ENCODE data around the gene NRP2. TPM values are rescaled to one million over a fixed set of nuclear protein-coding genes. Genes with fewer than 3 reads are reported as not detected.

The NRP2 gene
- total RNA-seq, 1 experiment from 2014 or later, result 1.2 TPM

DNA sequence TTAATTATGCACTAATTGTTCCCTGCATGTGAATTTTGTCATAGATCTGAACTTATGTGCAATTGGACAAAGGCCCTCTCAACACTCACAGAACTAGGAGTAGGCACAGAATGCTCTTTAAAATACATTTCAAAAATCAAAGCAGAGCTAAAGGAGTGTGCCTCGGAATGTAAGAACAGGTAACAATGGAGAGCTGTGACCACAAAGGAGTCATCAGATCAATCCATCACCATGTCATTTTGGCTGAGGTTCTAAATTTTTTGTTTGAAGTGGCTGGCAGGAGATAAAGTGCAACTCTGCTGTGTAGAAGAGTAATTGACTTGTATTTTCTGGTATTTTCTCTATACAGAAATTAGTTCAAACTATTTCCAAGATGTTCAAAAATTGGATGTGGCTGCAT is 155.4 kb downstream of the NRP2 start:
- ChIA-PET POLR2A (no interaction called here), CTCF (no interaction called here)

More for the DNA sequence above, 155.4 kb downstream of the NRP2 start:
- Histone ChIP-seq H3K4me3 (replicated peaks in 1 of 2; ENCODE audit: low read depth in 1 of 2, low read length in 2 of 2) (no peak overlapping the region), H3K27ac (ENCODE audit: low read depth, low read length) (no peak overlapping the region), H3K79me2 (ENCODE audit: insufficient read depth, low read length) (no peaks in the 10 kb centered on the region), H3K9ac (ENCODE audit: low read length) (no peak overlapping the region), H3K27me3 (ENCODE audit: insufficient read depth, low read length) (no peaks in the 10 kb centered on the region), H3K36me3 (ENCODE audit: control insufficient read depth in 1 of 2, insufficient read depth in 2 of 2, low read length in 2 of 2) (no peaks in the 10 kb centered on the region), H3K9me2 (ENCODE audit: insufficient read depth) (no peaks in the 10 kb centered on the region), H3K4me1 (ENCODE audit: control insufficient read depth in 1 of 2, insufficient read depth in 2 of 2, low read length in 2 of 2) (no peaks in the 10 kb centered on the region), H3K9me3 (ENCODE audit: control insufficient read depth in 1 of 2, insufficient read depth in 1 of 2, low read depth in 1 of 2, low read length in 2 of 2) (no peaks in the 10 kb centered on the region), H4K20me1 (ENCODE audit: insufficient read depth) (no peaks in the 10 kb centered on the region), H2AFZ (ENCODE audit: low read depth, low read length, poor library complexity, severe bottlenecking) (no peak overlapping the region), H3K4me2 (ENCODE audit: low read length) (no peak overlapping the region)
- BruUV-seq (replicated peaks), result no TSS peak
- intact Hi-C loops (cut with micrococcal nuclease), result no loop called here
- ATAC-seq, result no peak
- RAD21 ChIA-PET (ENCODE audit: low non-redundant PET in 1 of 2, low total read pairs in 2 of 2, uncharacterized antibody in 2 of 2, unreplicated experiment in 2 of 2), result no interaction called here
- no peak for DNase-seq (ENCODE audit: low read depth, low spot score)
- TF ChIP-seq, protein P1, sequence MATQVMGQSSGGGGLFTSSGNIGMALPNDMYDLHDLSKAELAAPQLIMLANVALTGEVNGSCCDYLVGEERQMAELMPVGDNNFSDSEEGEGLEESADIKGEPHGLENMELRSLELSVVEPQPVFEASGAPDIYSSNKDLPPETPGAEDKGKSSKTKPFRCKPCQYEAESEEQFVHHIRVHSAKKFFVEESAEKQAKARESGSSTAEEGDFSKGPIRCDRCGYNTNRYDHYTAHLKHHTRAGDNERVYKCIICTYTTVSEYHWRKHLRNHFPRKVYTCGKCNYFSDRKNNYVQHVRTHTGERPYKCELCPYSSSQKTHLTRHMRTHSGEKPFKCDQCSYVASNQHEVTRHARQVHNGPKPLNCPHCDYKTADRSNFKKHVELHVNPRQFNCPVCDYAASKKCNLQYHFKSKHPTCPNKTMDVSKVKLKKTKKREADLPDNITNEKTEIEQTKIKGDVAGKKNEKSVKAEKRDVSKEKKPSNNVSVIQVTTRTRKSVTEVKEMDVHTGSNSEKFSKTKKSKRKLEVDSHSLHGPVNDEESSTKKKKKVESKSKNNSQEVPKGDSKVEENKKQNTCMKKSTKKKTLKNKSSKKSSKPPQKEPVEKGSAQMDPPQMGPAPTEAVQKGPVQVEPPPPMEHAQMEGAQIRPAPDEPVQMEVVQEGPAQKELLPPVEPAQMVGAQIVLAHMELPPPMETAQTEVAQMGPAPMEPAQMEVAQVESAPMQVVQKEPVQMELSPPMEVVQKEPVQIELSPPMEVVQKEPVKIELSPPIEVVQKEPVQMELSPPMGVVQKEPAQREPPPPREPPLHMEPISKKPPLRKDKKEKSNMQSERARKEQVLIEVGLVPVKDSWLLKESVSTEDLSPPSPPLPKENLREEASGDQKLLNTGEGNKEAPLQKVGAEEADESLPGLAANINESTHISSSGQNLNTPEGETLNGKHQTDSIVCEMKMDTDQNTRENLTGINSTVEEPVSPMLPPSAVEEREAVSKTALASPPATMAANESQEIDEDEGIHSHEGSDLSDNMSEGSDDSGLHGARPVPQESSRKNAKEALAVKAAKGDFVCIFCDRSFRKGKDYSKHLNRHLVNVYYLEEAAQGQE (IDR thresholded peaks at IDR 0.05; ENCODE audit: low read depth), result no peak
- TF ChIP-seq JUND (IDR thresholded peaks at IDR 0.05), result no peak
- TF ChIP-seq, protein P2, sequence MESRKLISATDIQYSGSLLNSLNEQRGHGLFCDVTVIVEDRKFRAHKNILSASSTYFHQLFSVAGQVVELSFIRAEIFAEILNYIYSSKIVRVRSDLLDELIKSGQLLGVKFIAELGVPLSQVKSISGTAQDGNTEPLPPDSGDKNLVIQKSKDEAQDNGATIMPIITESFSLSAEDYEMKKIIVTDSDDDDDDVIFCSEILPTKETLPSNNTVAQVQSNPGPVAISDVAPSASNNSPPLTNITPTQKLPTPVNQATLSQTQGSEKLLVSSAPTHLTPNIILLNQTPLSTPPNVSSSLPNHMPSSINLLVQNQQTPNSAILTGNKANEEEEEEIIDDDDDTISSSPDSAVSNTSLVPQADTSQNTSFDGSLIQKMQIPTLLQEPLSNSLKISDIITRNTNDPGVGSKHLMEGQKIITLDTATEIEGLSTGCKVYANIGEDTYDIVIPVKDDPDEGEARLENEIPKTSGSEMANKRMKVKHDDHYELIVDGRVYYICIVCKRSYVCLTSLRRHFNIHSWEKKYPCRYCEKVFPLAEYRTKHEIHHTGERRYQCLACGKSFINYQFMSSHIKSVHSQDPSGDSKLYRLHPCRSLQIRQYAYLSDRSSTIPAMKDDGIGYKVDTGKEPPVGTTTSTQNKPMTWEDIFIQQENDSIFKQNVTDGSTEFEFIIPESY (IDR thresholded peaks at IDR 0.05; ENCODE audit: extremely low read depth, insufficient replicate concordance, low read length), result no peak
- no peak for TF ChIP-seq ZFX (IDR thresholded peaks at IDR 0.05)
- no peak for TF ChIP-seq SIN3A (IDR thresholded peaks at IDR 0.05; ENCODE audit: low read depth)
- no peak for TF ChIP-seq TCF7L2 (IDR thresholded peaks at IDR 0.05; ENCODE audit: borderline replicate concordance, extremely low read depth, insufficient read depth, insufficient read length)
- TF ChIP-seq EGR1 (IDR thresholded peaks at IDR 0.05; ENCODE audit: low read depth), result no peak
- no peak for TF ChIP-seq EZH2 (IDR thresholded peaks at IDR 0.05)
- no peak for TF ChIP-seq RAD21 (IDR thresholded peaks at IDR 0.05; ENCODE audit: low read depth)
- TF ChIP-seq, protein P3, sequence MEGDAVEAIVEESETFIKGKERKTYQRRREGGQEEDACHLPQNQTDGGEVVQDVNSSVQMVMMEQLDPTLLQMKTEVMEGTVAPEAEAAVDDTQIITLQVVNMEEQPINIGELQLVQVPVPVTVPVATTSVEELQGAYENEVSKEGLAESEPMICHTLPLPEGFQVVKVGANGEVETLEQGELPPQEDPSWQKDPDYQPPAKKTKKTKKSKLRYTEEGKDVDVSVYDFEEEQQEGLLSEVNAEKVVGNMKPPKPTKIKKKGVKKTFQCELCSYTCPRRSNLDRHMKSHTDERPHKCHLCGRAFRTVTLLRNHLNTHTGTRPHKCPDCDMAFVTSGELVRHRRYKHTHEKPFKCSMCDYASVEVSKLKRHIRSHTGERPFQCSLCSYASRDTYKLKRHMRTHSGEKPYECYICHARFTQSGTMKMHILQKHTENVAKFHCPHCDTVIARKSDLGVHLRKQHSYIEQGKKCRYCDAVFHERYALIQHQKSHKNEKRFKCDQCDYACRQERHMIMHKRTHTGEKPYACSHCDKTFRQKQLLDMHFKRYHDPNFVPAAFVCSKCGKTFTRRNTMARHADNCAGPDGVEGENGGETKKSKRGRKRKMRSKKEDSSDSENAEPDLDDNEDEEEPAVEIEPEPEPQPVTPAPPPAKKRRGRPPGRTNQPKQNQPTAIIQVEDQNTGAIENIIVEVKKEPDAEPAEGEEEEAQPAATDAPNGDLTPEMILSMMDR (IDR thresholded peaks at IDR 0.05 in 2 of 3, conservative IDR thresholded peaks at IDR 0.05 in 1 of 3; ENCODE audit: borderline replicate concordance in 1 of 3, insufficient read depth in 1 of 3, low read depth in 2 of 3, low read length in 2 of 3), result no peak
- TF ChIP-seq, protein P4, sequence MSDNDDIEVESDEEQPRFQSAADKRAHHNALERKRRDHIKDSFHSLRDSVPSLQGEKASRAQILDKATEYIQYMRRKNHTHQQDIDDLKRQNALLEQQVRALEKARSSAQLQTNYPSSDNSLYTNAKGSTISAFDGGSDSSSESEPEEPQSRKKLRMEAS (IDR thresholded peaks at IDR 0.05), result no peak
- TF ChIP-seq CBX3 (IDR thresholded peaks at IDR 0.05; ENCODE audit: low read depth), result no peak
- no peak for TF ChIP-seq ZNF274 (IDR thresholded peaks at IDR 0.05; ENCODE audit: low read depth, low read length)
- TF ChIP-seq ELF1 (IDR thresholded peaks at IDR 0.05; ENCODE audit: borderline replicate concordance, low read depth), result no peak
- TF ChIP-seq POLR2AphosphoS5 (IDR thresholded peaks at IDR 0.05; ENCODE audit: low read depth, low read length), result no peak
- TF ChIP-seq SP1 (IDR thresholded peaks at IDR 0.05; ENCODE audit: low read depth), result no peak

All from HCT116 (cell line).